ENCODE data around the gene TMEM126A.
"Not testable (repeated sequence)": the region's sequence is repeated elsewhere in the genome, so short reads cannot be mapped to it uniquely, and the experiment has no call there.

TMEM126A gene

GRCh38 chr11:85661972-85662664 lies 14.4 kb downstream of the TMEM126A start:
- no peak for DNase-seq

GRCh38 chr11:85663080-85663752 lies 15.4 kb downstream of the TMEM126A start:
- no peak for DNase-seq

- peak; percentile 69 to 82 for DNase-seq
Measured at GRCh38 chr11:85663753-85664614, 16.2 kb downstream of the TMEM126A start.

GRCh38 chr11:85664615-85665481 lies 17.1 kb downstream of the TMEM126A start, which contains the start of gene CREBZF:
CREBZF (minus strand) TSS chr11:85665129; CDS start chr11:85664875, 254 bp downstream.
- DNase-seq: peak; percentile 96 to 97

- DNase-seq: no peak
Measured at GRCh38 chr11:85665733-85666132, 18.0 kb downstream of the TMEM126A start.

GRCh38 chr11:85666687-85667086 lies 18.9 kb downstream of the TMEM126A start:
- no peak for DNase-seq

GRCh38 chr11:85668157-85668556 lies 20.4 kb downstream of the TMEM126A start:
- no peak for DNase-seq

- DNase-seq: not testable (repeated sequence)
Measured at GRCh38 chr11:85670949-85671663, 23.3 kb downstream of the TMEM126A start.

- DNase-seq: no peak
Measured at GRCh38 chr11:85672105-85672902, 24.5 kb downstream of the TMEM126A start.

GRCh38 chr11:85673393-85673792 lies 25.6 kb downstream of the TMEM126A start:
- DNase-seq: no peak

GRCh38 chr11:85679576-85679975 lies 31.8 kb downstream of the TMEM126A start:
- no peak for DNase-seq

GRCh38 chr11:85680897-85681296 lies 33.1 kb downstream of the TMEM126A start:
- no peak for DNase-seq

- peak; percentile 21 to 23 for DNase-seq
Measured at GRCh38 chr11:85682330-85683305, 34.9 kb downstream of the TMEM126A start.

- no peak for DNase-seq
Measured at GRCh38 chr11:85685125-85685819, 37.5 kb downstream of the TMEM126A start.

- no peak for DNase-seq
Measured at GRCh38 chr11:85685820-85686459, 38.2 kb downstream of the TMEM126A start, which contains the start of gene CCDC89. CCDC89 (minus strand) TSS chr11:85686195; CDS start chr11:85686130, 65 bp downstream.

- DNase-seq: peak in 1 of 2 donors; percentile 19
Measured at GRCh38 chr11:85694385-85694980, 46.7 kb downstream of the TMEM126A start.

GRCh38 chr11:85695546-85695945 lies 47.8 kb downstream of the TMEM126A start:
- DNase-seq: no peak

GRCh38 chr11:85697747-85698146 lies 50.0 kb downstream of the TMEM126A start:
- no peak for DNase-seq

All from inflammatory macrophage (primary cell).